ENCODE data around the gene RAVER2. TPM values are rescaled to one million over a fixed set of nuclear protein-coding genes. Genes with fewer than 3 reads are reported as not detected.
"Not testable (repeated sequence)": the region's sequence is repeated elsewhere in the genome, so short reads cannot be mapped to it uniquely, and the experiment has no call there.

Gene RAVER2
- total RNA-seq, 1 donor from 2014 or later: 32.6 TPM

DNA sequence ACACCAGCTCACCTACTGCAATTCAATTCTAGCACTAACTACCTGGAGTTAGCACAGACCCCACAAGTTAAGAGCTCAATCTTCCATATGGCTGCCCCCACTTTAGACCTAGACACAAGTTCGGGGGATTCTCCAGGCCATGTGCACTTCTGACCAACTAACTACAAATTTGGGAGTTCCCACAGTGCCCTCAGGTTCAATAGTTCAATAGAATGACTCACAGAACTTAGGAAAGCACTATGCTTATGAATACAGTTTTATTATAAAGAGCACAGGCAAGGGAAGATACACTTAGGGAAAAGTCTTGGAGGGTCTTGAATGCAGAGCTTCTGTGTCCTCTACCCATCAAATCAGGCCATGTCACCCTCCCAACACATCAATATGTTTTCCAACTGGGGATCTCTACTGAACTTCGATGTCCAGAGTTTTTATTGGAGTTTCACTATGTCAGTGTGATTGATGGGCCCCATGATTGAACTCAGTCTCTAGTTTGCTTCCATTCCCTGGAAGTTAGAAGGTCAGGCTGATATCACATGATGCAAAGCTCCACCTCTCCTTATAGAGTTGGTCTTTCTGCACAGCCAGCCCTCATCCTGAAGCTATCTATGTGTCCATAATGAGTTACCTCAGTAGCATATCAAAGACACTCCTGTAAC, 46.1 kb downstream of the RAVER2 start:
- intact Hi-C loops (cut with micrococcal nuclease): no loop called here
- ATAC-seq: no peak
- no peak for DNase-seq

DNA sequence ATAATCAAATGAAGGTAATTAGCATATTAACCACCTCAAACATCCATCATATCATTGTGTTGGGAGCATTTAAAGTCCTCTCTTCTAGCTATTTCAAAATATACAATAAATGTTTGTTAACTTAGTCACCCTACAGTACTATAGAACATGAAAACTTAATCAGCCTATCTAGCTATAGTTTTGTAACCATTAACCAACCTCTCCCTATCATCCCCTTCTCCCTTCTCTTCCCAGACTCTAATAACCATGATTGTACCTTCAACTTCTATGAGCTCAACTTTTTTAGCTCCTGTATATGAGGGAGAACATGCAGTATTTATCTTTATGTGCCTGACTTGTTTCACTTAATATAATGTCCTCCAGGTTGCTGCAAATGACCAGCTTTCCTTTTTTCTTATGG, 54.0 kb downstream of the RAVER2 start:
- no peak for ATAC-seq
- intact Hi-C loops (cut with micrococcal nuclease): no loop called here
- no peak for DNase-seq

- no peak for DNase-seq
- ATAC-seq: no peak
- intact Hi-C loops (cut with micrococcal nuclease): no loop called here
Observed at GRCh38 chr1:64801851-64802523, 57.1 kb downstream of the RAVER2 start.

DNA sequence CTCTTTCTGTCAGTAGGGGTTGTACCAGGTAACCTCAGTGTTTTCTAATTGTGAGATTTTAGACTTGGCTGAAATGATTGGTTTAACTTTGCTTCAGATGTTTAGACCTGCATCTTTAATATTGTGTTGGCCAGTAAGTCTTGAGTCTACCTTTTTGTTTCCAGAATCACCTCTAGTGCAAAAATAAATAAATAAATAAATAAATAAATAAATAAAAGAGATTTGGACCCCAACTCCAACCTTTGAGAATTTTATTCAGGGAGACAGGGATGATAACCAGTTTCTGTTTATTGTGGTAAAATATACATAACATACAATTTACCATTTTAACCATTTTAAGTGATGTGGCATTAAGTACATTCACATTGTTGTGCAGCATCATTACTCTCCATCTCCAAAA, 64.4 kb downstream of the RAVER2 start:
- intact Hi-C loops (cut with micrococcal nuclease): no loop called here
- DNase-seq (no peak), ATAC-seq (no peak)

GRCh38 chr1:64810001-64810400, 65.1 kb downstream of the RAVER2 start:
- DNase-seq: no peak
- intact Hi-C loops (cut with micrococcal nuclease): no loop called here
- no peak for ATAC-seq

- ATAC-seq (no peak), DNase-seq (no peak)
- intact Hi-C loops (cut with micrococcal nuclease): no loop called here
Observed at GRCh38 chr1:64811131-64811530, 66.3 kb downstream of the RAVER2 start.

GRCh38 chr1:64814427-64814826, 69.6 kb downstream of the RAVER2 start:
- no peak for DNase-seq
- no peak for ATAC-seq
- intact Hi-C loops (cut with micrococcal nuclease): no loop called here

DNA sequence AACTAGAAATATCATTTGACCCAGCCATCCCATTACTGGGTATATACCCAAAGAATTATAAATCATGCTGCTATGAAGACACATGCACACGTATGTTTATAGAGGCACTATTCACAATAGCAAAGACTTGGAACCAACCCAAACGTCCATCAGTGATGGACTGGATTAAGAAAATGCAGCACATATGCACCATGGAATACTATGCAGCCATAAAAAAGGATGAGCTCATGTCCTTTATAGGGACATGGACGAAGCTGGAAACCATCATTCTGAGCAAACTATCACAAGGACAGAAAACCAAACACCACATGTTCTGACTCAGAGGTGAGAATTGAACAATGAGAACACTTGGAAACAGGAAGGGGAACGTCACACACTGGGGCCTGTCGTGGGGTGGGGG, 72.5 kb downstream of the RAVER2 start:
- ATAC-seq; intact Hi-C loops (cut with micrococcal nuclease); DNase-seq: not testable (repeated sequence)

GRCh38 chr1:64820572-64820971, 75.7 kb downstream of the RAVER2 start:
- DNase-seq; ATAC-seq; intact Hi-C loops (cut with micrococcal nuclease): not testable (repeated sequence)

DNA sequence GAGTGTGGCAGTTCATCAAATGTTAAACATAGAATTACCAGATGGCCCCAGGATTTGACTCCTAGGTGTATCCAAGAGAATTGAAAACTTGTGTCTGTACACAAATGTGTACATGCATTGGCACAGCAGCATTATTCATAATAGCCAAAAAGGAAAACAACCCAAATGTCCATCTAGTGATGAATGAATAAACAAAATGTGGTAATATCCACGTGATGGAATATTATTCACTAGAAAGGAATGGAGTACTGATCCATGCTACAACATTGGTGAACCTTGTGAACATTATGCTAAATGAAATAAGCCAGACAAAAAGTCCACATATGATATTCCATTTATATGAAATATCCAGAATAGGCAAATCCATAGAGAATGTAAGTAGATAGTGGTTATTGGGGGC, 77.7 kb downstream of the RAVER2 start:
- ATAC-seq: no peak
- no peak for DNase-seq
- intact Hi-C loops (cut with micrococcal nuclease): no loop called here

- intact Hi-C loops (cut with micrococcal nuclease): loop anchor here (2.0 kb wide), 1 partner anchor 137 kb away; no protein-coding TSS in a partner anchor
- ATAC-seq: peak; percentile 76
- peak; percentile 60 for DNase-seq
Observed at GRCh38 chr1:64823691-64824476, 79.0 kb downstream of the RAVER2 start.

- DNase-seq: no peak
- intact Hi-C loops (cut with micrococcal nuclease): no loop called here
- ATAC-seq: no peak
Observed at GRCh38 chr1:64826991-64827390, 82.1 kb downstream of the RAVER2 start.

GRCh38 chr1:64828829-64829228, 84.0 kb downstream of the RAVER2 start:
- DNase-seq (no peak), ATAC-seq (no peak)
- intact Hi-C loops (cut with micrococcal nuclease): no loop called here

GRCh38 chr1:64829411-64830029, 84.6 kb downstream of the RAVER2 start:
- DNase-seq (no peak), ATAC-seq (peak; percentile 83)
- intact Hi-C loops (cut with micrococcal nuclease): no loop called here

DNA sequence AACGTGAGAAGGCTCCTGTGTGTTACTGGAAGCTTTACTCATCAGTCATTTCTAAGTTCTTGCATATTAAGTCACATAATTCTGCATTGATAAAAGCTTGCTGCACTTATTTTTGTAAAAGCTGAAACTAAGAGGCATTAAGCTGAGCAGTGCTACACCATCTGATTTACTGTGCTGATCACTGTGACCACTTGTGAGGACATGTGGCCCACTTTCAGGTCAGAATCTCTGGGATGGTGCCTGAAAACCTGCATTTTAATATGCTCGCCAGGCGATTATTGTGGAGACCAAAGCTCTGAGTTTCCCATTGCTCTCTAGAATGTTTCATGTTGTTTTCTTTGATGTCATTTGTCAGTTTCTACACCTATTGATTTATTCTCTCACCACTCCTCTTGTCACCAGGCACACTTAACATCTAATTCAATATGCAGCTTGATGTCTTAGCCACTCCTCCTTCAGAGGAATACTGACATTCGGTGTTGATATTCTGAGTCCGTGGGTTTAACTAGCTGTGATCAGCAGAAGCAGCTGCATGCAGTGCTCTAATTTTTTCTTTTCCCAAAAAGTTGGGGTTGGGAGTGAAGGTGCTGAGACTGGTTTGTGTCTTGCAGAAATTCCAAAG, 85.3 kb downstream of the RAVER2 start:
- DNase-seq: no peak
- peak; percentile 8 for ATAC-seq
- intact Hi-C loops (cut with micrococcal nuclease): no loop called here

DNA sequence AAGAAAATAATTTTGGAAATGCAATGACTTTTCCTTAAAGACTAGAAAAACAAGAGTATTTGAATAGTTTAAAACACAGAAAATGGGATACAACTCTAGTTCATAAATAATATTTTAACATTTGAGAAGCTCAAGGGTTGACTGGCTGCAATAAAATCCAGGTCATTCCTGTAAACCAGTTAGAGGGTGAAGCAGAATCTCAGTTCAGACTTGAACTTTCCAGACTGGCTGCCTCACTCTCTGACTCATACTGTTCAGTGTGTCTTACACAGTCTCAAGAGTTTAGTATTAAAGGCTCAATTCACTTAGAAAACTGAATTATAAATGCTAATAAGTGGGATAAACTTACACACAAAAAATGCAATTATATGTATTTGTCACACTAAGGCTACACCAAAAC, 89.9 kb downstream of the RAVER2 start:
- no peak for ATAC-seq
- no peak for DNase-seq
- intact Hi-C loops (cut with micrococcal nuclease): no loop called here

DNA sequence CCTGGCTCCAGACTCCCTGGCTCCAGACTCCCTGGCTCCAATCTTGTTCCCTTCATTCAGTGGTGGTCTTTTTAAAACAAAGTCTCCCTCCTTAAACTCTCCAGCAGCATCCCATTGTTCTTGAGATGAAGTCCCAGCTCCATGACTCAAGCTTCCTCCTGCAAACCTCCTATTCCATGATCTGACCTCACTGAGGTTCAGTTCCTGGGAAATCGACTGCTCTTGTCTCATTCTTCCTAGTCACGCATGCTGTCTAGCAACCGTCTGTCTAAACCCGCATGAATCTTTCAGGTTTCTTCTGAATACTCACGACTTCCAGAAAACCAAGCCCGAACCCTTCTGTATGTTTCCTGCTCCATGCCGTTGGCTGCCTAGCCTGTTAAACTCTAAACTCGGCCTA, 91.9 kb downstream of the RAVER2 start:
- DNase-seq (no peak), ATAC-seq (no peak)
- intact Hi-C loops (cut with micrococcal nuclease): no loop called here

DNA sequence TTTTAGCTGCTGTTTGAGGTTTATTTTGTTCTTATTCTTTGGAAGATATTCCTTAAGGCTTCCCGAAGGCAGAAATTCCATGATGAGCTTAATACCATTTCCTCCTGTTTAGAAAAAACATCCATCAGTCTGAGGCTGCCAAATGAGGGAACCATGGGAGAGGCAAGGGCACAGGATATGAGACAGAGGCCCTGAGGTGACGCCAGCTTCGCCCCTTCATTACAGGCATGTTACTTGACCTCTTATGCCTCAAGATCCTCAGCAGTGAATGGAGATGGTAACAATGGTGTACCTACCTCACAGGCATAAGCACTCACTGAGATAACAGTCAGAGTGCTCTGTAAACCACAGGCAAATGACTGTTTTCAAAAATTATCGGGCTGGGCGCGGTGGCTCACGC, 93.6 kb downstream of the RAVER2 start:
- intact Hi-C loops (cut with micrococcal nuclease): no loop called here
- no peak for ATAC-seq

GRCh38 chr1:64839261-64839660, 94.4 kb downstream of the RAVER2 start:
- no peak for ATAC-seq
- no peak for DNase-seq
- intact Hi-C loops (cut with micrococcal nuclease): no loop called here

More for the DNA sequence above, 93.6 kb downstream of the RAVER2 start:
- DNase-seq: no peak

Measured in left ventricle myocardium superior (tissue), 1 donor.